Mucosa of stomach (tissue), 1 donor: ENCODE results near the gene FBRS.
"Not testable (repeated sequence)": the region's sequence is repeated elsewhere in the genome, so short reads cannot be mapped to it uniquely, and the experiment has no call there.

Experiments
- H3K27me3 ChIP-seq: one replicate; pipeline ENCODE4 v1.7.0; 2013; ENCODE audit warnings: mild to moderate bottlenecking, low read length; ENCODE audit not compliant: control insufficient read depth, insufficient read depth
- H3K36me3 ChIP-seq: one replicate; pipeline ENCODE4 v1.7.0; 2013; ENCODE audit warnings: low read length; ENCODE audit not compliant: control insufficient read depth, insufficient read depth
- H3K4me1 ChIP-seq: one replicate; pipeline ENCODE4 v1.7.0; 2013; ENCODE audit warnings: mild to moderate bottlenecking, low read length; ENCODE audit not compliant: control insufficient read depth, insufficient read depth
- H3K4me3 ChIP-seq: one replicate; pipeline ENCODE4 v1.7.0; 2013; ENCODE audit warnings: low read length
- H3K9ac ChIP-seq: one replicate; pipeline ENCODE4 v1.7.0; 2013; ENCODE audit warnings: mild to moderate bottlenecking, low read length, moderate library complexity
- H3K9me3 ChIP-seq: one replicate; pipeline ENCODE4 v1.7.0; 2013; ENCODE audit warnings: mild to moderate bottlenecking, low read length, moderate library complexity; ENCODE audit not compliant: control insufficient read depth
- donor health status: Pancreatic carcinoma.

Gene FBRS

DNA sequence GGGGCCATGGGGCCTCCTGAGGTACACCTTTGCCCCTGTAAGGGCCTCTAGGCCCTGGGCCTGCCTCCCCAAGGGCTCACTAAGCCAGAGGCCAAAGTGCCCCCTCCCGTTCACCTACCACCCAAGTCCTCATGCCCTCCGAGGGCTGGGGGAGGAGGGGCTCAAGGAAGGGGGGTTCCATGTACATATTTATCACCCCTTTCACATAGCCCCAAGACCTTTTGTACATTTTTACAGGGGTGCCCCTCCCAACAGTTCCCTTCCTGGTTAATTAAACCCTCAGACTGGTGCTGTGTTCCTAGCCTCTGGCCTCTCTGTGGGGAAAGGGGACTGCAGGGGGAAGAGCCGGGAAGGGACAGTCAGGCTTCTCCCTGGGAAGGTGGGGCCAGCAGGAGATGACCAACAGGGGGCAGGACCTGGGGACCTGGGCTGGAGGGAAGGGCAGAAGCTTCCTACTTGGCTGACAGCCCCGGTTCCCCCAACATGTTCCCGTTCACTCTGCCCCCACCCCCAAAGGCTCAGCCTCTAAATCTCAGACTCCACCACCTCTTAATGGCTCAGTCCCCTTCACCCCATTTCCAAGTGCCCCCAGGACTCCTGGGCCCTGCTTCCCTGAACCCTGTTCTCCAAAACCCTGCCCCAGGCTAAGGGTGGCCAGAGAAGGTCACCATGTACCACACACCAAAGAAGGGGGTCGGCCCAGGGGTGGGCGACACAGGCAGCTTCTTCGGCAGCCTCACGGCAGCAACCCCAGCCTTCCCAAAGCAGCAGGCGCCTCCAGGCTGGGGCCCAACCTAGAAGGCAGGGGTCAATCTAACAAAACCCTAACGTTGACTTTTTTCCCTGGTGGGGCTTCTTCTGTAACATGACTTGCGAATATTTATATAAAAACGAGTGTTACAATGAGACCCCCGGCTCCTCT, 11.9 kb downstream of the FBRS start:
- H3K36me3 ChIP-seq, result peaks cover 15% of the 10 kb centered on the region
- H3K4me1 ChIP-seq, result no peaks in the 10 kb centered on the region
- H3K4me3 ChIP-seq, result no peak overlapping the region
- no peaks in the 10 kb centered on the region for H3K9me3 ChIP-seq
- no peaks in the 10 kb centered on the region for H3K27me3 ChIP-seq
- no peak overlapping the region for H3K9ac ChIP-seq

DNA sequence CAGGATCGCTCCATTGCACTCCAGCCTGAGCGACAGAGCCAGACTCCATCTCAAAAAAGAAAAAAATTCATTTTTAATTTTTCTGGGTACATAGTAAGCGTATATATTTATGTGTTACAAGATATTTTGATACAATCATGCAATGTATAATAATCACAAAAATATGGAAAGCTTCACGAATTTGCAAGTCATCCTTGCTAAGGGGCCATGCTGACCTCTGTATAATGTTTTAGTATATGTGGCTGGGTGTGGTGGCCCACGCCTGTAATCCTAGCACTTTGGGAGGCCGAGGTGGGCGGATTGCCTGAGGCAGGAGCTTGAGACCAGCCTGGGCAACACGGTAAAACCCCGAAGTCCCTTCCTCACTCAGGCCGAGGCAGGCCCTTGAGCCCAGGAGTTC, 16.9 kb downstream of the FBRS start:
- Histone ChIP-seq H3K9me3 (no peaks in the 10 kb centered on the region), H3K27me3 (no peaks in the 10 kb centered on the region), H3K36me3 (no peaks in the 10 kb centered on the region), H3K4me3 (no peak overlapping the region), H3K9ac (no peak overlapping the region), H3K4me1 (no peaks in the 10 kb centered on the region)

GRCh38 chr16:30677931-30678585, 19.8 kb downstream of the FBRS start:
- no peak overlapping the region for H3K9ac ChIP-seq
- no peaks in the 10 kb centered on the region for H3K4me1 ChIP-seq
- H3K4me3 ChIP-seq, result no peak overlapping the region
- H3K36me3 ChIP-seq, result no peaks in the 10 kb centered on the region
- H3K27me3 ChIP-seq, result no peaks in the 10 kb centered on the region
- H3K9me3 ChIP-seq, result no peaks in the 10 kb centered on the region

DNA sequence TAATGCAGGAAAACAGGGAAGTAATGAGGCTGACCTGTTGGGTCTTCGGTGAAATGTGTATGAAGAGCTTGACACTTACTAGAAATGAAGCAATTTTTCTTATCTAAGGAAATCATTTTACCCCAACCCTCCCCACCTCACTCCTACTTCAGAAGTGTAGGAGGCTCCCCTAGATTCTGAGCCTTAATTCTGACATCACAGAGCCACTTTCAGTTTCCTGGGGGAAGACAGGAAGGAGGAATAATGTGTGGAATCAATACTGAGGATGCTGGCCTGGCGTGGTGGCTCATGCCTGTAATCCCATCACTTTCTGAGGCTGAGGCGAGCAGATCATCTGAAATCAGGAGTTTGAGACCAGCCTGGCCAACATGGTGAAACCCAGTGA, 20.3 kb downstream of the FBRS start:
- no peaks in the 10 kb centered on the region for H3K9me3 ChIP-seq
- no peaks in the 10 kb centered on the region for H3K36me3 ChIP-seq
- no peak overlapping the region for H3K4me3 ChIP-seq
- no peaks in the 10 kb centered on the region for H3K27me3 ChIP-seq
- no peaks in the 10 kb centered on the region for H3K4me1 ChIP-seq
- no peak overlapping the region for H3K9ac ChIP-seq

DNA sequence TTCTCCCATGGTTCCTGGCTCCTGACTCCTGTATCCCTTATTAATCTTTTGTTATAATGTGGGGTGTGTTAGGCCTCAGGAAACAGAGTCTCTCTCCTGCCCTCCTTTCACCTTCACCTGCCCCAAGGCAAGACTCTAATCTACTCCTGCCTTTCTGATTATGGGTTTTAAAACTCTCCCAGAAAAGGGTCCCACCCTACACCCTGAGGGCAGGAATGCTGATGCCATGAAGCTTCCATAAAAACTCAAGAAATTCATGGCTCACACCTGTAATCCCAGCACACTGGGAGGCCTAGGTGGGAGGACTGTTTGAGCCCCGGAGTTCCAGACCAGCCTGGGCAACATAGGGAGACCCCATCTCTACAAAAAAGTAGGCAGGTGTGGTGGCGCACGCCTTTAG, 22.1 kb downstream of the FBRS start:
- Histone ChIP-seq H3K9ac (no peak overlapping the region), H3K4me1 (no peaks in the 10 kb centered on the region), H3K9me3 (no peaks in the 10 kb centered on the region), H3K4me3 (no peak overlapping the region), H3K36me3 (no peaks in the 10 kb centered on the region), H3K27me3 (no peaks in the 10 kb centered on the region)

DNA sequence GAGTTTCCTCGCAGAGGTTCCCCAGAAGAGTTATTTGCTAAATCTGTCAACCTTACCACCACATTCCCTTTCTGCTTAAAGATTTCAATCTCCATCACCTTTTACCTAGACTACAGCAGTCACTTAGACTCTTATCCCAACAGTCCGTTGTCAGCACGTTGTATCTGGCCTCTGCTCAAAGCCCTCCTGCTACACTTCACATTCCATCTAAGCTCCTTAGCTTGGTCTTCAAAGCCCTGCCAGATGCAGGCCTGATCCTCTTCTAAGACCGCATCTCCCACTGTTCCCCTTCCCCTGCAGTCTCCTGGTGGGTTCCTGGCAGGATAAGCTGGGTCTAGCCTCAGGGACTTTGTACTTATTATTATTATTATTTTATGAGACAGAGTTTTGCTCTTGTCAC, 30.5 kb downstream of the FBRS start:
- Histone ChIP-seq H3K27me3 (no peaks in the 10 kb centered on the region), H3K4me1 (no peaks in the 10 kb centered on the region), H3K4me3 (no peak overlapping the region), H3K9me3 (no peaks in the 10 kb centered on the region), H3K36me3 (no peaks in the 10 kb centered on the region), H3K9ac (no peak overlapping the region)

DNA sequence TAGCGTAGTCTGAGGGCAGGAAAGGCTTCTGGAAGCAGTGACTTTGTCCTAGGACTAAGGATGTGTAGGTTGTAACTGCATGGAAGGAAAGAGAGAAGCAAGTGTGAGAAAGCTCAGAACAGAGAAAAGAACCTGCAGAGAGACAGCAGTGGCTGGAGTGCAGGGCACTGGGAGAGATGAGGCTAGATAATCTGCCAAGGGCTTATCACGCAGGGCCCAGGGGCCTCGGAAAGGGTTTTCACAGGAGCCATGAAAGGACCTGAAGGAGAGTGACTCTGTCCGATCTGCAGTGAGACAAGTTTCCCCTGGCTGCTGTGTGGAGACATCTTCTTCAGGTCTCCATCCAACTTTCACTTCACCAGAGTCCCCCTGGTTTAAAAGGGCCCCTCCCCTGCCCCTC, 33.7 kb downstream of the FBRS start:
- Histone ChIP-seq H3K36me3 (no peaks in the 10 kb centered on the region), H3K27me3 (no peaks in the 10 kb centered on the region), H3K4me3 (no peak overlapping the region), H3K4me1 (no peaks in the 10 kb centered on the region), H3K9ac (no peak overlapping the region), H3K9me3 (no peaks in the 10 kb centered on the region)

DNA sequence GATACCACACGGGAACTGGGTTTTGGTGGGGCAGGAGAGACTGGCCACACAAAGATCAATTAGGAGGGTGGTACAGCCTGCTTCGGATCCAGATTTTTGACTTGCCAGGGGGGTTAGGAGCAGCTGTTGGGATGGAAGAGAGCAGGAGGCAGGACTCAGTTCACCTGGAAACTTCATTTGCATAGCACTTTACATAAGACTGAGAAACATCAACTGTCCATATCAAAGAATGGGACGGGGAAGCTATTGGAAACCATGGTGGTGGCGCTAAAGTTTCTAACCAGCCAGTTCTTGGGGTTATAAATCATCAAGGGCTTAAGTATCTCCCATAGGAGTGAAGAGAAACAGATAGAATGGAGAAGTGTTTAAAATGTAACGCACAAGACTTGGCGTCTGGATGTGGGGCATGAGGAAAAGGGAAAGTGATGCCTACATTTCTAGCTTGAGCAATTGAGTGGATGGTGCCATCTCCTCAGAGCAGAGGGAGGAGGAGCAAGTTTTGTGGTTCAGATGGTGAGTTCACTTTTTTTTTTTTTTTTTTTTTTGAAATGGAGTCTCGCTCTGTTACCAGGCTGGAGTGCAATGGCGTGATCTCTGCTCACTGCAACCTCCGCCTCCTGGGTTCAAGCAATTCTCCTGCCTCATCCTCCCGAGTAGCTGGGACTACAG, 34.3 kb downstream of the FBRS start:
- no peaks in the 10 kb centered on the region for H3K9me3 ChIP-seq
- H3K9ac ChIP-seq, result no peak overlapping the region
- H3K36me3 ChIP-seq, result no peaks in the 10 kb centered on the region
- no peaks in the 10 kb centered on the region for H3K27me3 ChIP-seq
- H3K4me3 ChIP-seq, result no peak overlapping the region
- H3K4me1 ChIP-seq, result peaks cover 2% of the 10 kb centered on the region

DNA sequence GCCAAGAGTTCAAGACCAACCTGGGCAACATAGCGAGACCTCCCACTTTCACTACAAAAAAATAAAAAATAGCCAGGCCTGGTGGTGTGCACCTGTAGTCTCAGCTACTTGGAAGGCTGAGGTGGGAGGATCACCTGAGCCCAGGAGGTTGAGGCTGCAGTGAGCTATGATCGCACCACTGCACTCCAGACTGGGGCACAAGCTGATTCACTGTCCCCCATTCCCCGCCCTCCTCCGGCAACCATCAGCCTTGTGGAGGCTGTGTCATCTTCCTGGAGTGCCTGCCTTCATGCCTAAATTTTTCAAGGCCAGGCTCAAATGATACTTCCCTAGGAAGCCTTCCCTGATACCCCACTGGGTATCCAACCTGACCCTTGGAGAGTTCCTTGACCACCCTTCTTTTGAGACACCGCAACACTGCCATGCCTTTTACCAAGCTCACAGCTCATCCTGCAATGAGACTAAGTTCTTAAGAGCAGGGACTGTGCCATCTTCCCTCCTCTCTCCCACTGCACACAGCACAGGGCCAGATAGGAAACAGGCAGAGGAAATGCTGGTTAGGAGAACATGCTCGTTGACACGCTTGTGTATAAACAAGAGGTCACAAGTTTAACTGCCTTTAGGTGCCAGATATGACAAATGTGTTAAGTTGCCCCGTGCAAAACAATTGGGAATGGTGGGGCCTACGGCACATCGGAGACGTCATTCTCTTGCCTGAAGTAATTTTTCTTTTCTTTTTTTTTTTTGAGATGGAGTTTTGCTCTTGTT, 36.9 kb downstream of the FBRS start:
- Histone ChIP-seq H3K36me3 (no peaks in the 10 kb centered on the region), H3K27me3 (no peaks in the 10 kb centered on the region), H3K9ac (no peak overlapping the region), H3K4me1 (peaks cover 9% of the 10 kb centered on the region), H3K9me3 (no peaks in the 10 kb centered on the region), H3K4me3 (no peak overlapping the region)

- H3K36me3 ChIP-seq, H3K27me3 ChIP-seq, H3K9ac ChIP-seq, H3K9me3 ChIP-seq, H3K4me3 ChIP-seq: not testable (repeated sequence)
- H3K4me1 ChIP-seq, result peaks cover 10% of the 10 kb centered on the region
Measured at GRCh38 chr16:30696646-30697045, 38.4 kb downstream of the FBRS start.

- Histone ChIP-seq H3K27me3 (no peaks in the 10 kb centered on the region), H3K9me3 (no peaks in the 10 kb centered on the region), H3K36me3 (peaks cover 4% of the 10 kb centered on the region), H3K4me3 (peak overlapping the region; percentile 28), H3K9ac (peak overlapping the region; percentile 97), H3K4me1 (peaks cover 10% of the 10 kb centered on the region)
Measured at GRCh38 chr16:30697264-30698138, 39.3 kb downstream of the FBRS start.
